GM23248 (cell line): ENCODE measurements around the gene FKBP15. TPM values are rescaled to one million over a fixed set of nuclear protein-coding genes. Genes with fewer than 3 reads are reported as not detected.

Experiments
- DNase-seq: peaks from one replicate; pipeline ENCODE4 v3.0.0-alpha.2; 2015
- H2AFZ ChIP-seq: fragments of 200-600 bp; sonication (generic); 2 replicates; pipeline ENCODE4 v1.6.1; 2016; ENCODE audit warnings: antibody characterized with exemption
- H3F3A ChIP-seq: fragments of 200-600 bp; sonication (generic); 2 replicates; pipeline ENCODE4 v1.6.1; 2016; ENCODE audit warnings: mild to moderate bottlenecking, antibody characterized with exemption, mixed run types; ENCODE audit not compliant: insufficient read depth
- H3K27ac ChIP-seq: fragments of 200-600 bp; sonication (generic); 2 replicates; pipeline ENCODE4 v1.5.1; 2016; ENCODE audit warnings: mild to moderate bottlenecking
- H3K27me3 ChIP-seq: fragments of 200-600 bp; sonication (generic); replicated peaks from 2 replicates; pipeline ENCODE4 v1.6.1; 2016; ENCODE audit warnings: mild to moderate bottlenecking; ENCODE audit not compliant: insufficient read depth
- H3K36me3 ChIP-seq: fragments of 200-600 bp; sonication (generic); 2 replicates; pipeline ENCODE4 v1.6.1; 2016; ENCODE audit warnings: low read depth, mild to moderate bottlenecking
- H3K4me1 ChIP-seq: fragments of 200-600 bp; sonication (generic); 2 replicates; pipeline ENCODE4 v1.6.1; 2016; ENCODE audit warnings: mild to moderate bottlenecking; ENCODE audit not compliant: insufficient read depth
- H3K4me2 ChIP-seq: fragments of 200-600 bp; sonication (generic); one replicate; pipeline ENCODE4 v1.6.1; 2016; ENCODE audit warnings: mild to moderate bottlenecking; ENCODE audit not compliant: unreplicated experiment
- H3K4me3 ChIP-seq: fragments of 200-600 bp; sonication (generic); 2 replicates; pipeline ENCODE4 v1.5.1; 2016; ENCODE audit warnings: mild to moderate bottlenecking
- H3K79me2 ChIP-seq: fragments of 200-600 bp; sonication (generic); 2 replicates; pipeline ENCODE4 v1.6.1; 2016; ENCODE audit warnings: mild to moderate bottlenecking; ENCODE audit not compliant: insufficient read depth
- H3K9ac ChIP-seq: fragments of 200-600 bp; sonication (generic); 2 replicates; pipeline ENCODE4 v1.6.1; 2016; ENCODE audit warnings: mild to moderate bottlenecking
- H3K9me2 ChIP-seq: fragments of 200-600 bp; sonication (generic); 2 replicates; pipeline ENCODE4 v1.6.1; 2016; ENCODE audit warnings: mixed run types, mild to moderate bottlenecking, moderate library complexity; ENCODE audit not compliant: insufficient read depth
- H3K9me3 ChIP-seq: fragments of 200-600 bp; sonication (generic); one replicate; pipeline ENCODE4 v1.6.1; 2017; ENCODE audit warnings: low read depth
- H4K20me1 ChIP-seq: fragments of 200-600 bp; sonication (generic); 2 replicates; pipeline ENCODE4 v1.6.0; 2016; ENCODE audit not compliant: insufficient read depth
- EZH2 ChIP-seq: fragments of 200-600 bp; sonication (generic); IDR thresholded peaks from 2 replicates; pipeline ENCODE4 v1.6.1; 2018; ENCODE audit warnings: antibody characterized with exemption, mild to moderate bottlenecking; ENCODE audit not compliant: insufficient read depth, poor library complexity, severe bottlenecking
- EZH2phosphoT487 ChIP-seq: fragments of 200-600 bp; sonication (generic); IDR thresholded peaks from 2 replicates; pipeline ENCODE4 v1.6.1; 2018; ENCODE audit warnings: antibody characterized with exemption, moderate library complexity, mild to moderate bottlenecking, low read depth; ENCODE audit not compliant: insufficient read depth
- WGBS, 2 experiments: methylation state at CpG; one replicate each; pipeline ENCODE4 v1.1.6; 2015 to 2017; ENCODE audit warnings: low lambda C conversion rate in 2 of 2, low coverage in 1 of 2; ENCODE audit errors: missing lambda C conversion rate in 2 of 2; 5-methylcytosine and 5-hydroxymethylcytosine counted together
- in situ Hi-C: fragments of 300-500 bp; cut with MboI; formaldehyde crosslinking; loops from 2 replicates; pipeline ENCODE4 v1.15.0; 2020
- polyA plus RNA-seq: library from polyadenylated mRNA; unstranded; fragments of >200 nt; fragmentation: Nextera tagmentation; extraction: Ambion mirVana; gene quantifications from 2 replicates; pipeline ENCODE4 v1.2.1, GENCODE V29; 2016
- total RNA-seq: library from RNA; depleted of rRNA; stranded (reverse); fragments of >200 nt; shearing (Covaris generic); gene quantifications from 2 replicates; pipeline ENCODE4 v1.2.3, GENCODE V29; 2014

The FKBP15 gene
- total and polyA plus RNA-seq, 2 experiments from 2014 or later = 17.8 to 23.1 TPM

DNA sequence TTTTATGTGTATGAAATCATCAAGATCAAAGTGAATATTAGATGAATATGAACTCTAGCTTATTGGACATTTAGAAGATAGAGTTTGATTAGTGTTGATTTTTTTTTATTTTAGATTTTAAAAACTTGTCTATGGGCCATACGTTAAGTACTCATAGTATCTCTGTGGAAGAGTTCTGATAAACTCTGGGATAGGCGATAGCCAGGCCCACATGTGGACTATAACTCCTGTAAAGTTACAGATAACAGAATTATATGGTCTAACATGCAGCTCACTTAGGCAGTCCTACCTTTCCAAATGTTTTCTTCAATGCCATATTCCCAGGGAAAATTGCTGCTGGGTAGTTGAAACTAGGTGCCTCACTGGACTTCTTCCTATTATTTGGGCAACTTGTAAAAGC is 10.6 kb upstream of the FKBP15 start:
- Histone ChIP-seq H3K9me3 (no peaks in the 10 kb centered on the region), H4K20me1 (peaks cover 17% of the 10 kb centered on the region; the same call in 1 of the 2 replicates), H3K27me3 (no peaks in the 10 kb centered on the region), H3K27ac (no peak overlapping the region), H3K4me3 (no peak overlapping the region), H3F3A (no peaks in the 10 kb centered on the region), H3K4me2 (no peak overlapping the region), H2AFZ (no peak overlapping the region), H3K36me3 (peaks cover 5% of the 10 kb centered on the region; the same call in 1 of the 2 replicates), H3K4me1 (peaks cover 2% of the 10 kb centered on the region; the same call in 1 of the 2 replicates), H3K9ac (no peak overlapping the region), H3K9me2 (no peaks in the 10 kb centered on the region), H3K79me2 (peaks cover 94% of the 10 kb centered on the region)
- TF ChIP-seq EZH2 = no peak
- no peak for TF ChIP-seq EZH2phosphoT487
- in situ Hi-C loops = no loop called here
- DNase-seq = no peak
- 95 to 100% methylated on average over 2 of the region's 2 CpGs for WGBS, 2 experiments

DNA sequence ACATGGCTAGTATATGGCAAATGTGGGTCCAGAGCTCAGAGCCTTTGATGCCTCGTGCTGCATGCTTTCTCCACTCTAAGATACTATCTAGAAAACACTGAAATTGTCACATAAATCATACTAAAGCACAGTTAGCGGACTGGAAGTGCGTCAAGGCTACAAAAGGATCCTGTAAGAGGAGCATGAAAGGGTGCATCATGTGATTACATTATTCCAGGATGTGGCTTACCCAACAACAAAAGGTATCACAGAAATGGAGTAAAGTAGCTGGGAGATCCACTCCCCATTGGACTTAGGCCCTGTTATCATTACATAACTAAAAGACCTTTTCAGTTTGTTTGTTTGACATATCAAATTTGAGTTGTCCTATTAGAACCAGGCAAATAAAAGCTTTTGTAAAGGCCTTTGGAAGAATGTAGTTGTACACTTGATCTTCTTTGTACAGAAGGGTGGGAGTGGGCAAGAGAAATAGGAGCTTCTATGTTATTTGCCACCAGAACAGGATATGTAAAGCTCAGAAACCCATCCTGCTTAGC is 7.1 kb upstream of the FKBP15 start:
- H2AFZ ChIP-seq = no peak overlapping the region
- H3K4me2 ChIP-seq = no peak overlapping the region
- in situ Hi-C loops = no loop called here
- H3K9ac ChIP-seq = no peak overlapping the region
- peaks cover 23% of the 10 kb centered on the region for H3K4me1 ChIP-seq
- no peak for DNase-seq
- no peak overlapping the region for H3K27ac ChIP-seq
- H3K36me3 ChIP-seq = peaks cover 13% of the 10 kb centered on the region; the same call in 1 of the 2 replicates
- TF ChIP-seq EZH2phosphoT487 (no peak), EZH2 (no peak)
- H3K4me3 ChIP-seq = no peak overlapping the region
- H3K9me3 ChIP-seq = no peaks in the 10 kb centered on the region
- H3K9me2 ChIP-seq = no peaks in the 10 kb centered on the region
- H4K20me1 ChIP-seq = peaks cover 9% of the 10 kb centered on the region; the same call in 1 of the 2 replicates
- no peaks in the 10 kb centered on the region for H3K27me3 ChIP-seq
- 67 to 68% methylated on average over 3 of the region's 3 CpGs for WGBS, 2 experiments
- peaks cover 97% of the 10 kb centered on the region for H3K79me2 ChIP-seq
- no peaks in the 10 kb centered on the region for H3F3A ChIP-seq

DNA sequence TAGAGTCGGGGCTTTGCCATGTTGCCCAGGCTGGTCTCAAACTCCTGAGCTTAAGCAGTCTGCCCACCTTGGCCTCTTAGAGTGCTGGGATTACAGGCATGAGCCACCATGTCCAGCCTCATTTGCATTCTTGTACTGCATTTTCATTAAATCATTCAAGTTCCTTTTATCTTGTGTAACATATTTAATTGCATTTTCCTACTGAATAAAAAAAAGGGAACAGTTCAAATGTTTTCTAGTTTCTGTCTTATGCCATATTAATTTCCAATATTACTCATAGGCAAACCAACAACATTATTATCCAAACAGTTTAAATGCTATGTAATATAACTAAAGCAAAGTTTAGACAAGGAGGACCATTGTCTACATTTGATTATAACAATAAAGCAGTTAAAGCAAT is 6.4 kb upstream of the FKBP15 start:
- Histone ChIP-seq H3K4me2 (no peak overlapping the region), H3K27ac (no peak overlapping the region), H3K79me2 (peaks cover 97% of the 10 kb centered on the region), H3K27me3 (no peaks in the 10 kb centered on the region), H4K20me1 (0 out of 2 replicates have a peak, but pooled peaks cover 6% of the 10 kb centered on the region), H2AFZ (no peak overlapping the region), H3K9me2 (no peaks in the 10 kb centered on the region), H3K36me3 (peaks cover 13% of the 10 kb centered on the region; the same call in 1 of the 2 replicates), H3K9ac (no peak overlapping the region), H3K9me3 (no peaks in the 10 kb centered on the region), H3K4me1 (peaks cover 28% of the 10 kb centered on the region), H3K4me3 (no peak overlapping the region), H3F3A (no peaks in the 10 kb centered on the region)
- TF ChIP-seq EZH2 = no peak
- TF ChIP-seq EZH2phosphoT487 = no peak
- 52 to 72% methylated on average over 1 of the region's 1 CpG for WGBS, 2 experiments
- DNase-seq = no peak
- in situ Hi-C loops = no loop called here

GRCh38 chr9:113223963-113224362 is 2.9 kb upstream of the FKBP15 start:
- peak overlapping the region; percentile 99 for H3K4me3 ChIP-seq
- no peak overlapping the region for H3K27ac ChIP-seq
- peaks cover 27% of the 10 kb centered on the region for H3F3A ChIP-seq
- H3K36me3 ChIP-seq = peaks cover 13% of the 10 kb centered on the region; the same call in 1 of the 2 replicates
- TF ChIP-seq EZH2phosphoT487 = no peak
- no peak for TF ChIP-seq EZH2
- in situ Hi-C loops = no loop called here
- H3K9me3 ChIP-seq = no peaks in the 10 kb centered on the region
- H4K20me1 ChIP-seq = 0 out of 2 replicates have a peak, but pooled peaks cover 3% of the 10 kb centered on the region
- H3K4me2 ChIP-seq = peak overlapping the region; percentile 8
- DNase-seq = peak; percentile 45
- no peaks in the 10 kb centered on the region for H3K9me2 ChIP-seq
- no peak overlapping the region for H2AFZ ChIP-seq
- peaks cover 93% of the 10 kb centered on the region for H3K79me2 ChIP-seq
- H3K9ac ChIP-seq = no peak overlapping the region
- H3K27me3 ChIP-seq = no peaks in the 10 kb centered on the region
- WGBS, 2 experiments = 83 to 87% methylated on average over 2 of the region's 2 CpGs
- H3K4me1 ChIP-seq = peaks cover 40% of the 10 kb centered on the region

DNA sequence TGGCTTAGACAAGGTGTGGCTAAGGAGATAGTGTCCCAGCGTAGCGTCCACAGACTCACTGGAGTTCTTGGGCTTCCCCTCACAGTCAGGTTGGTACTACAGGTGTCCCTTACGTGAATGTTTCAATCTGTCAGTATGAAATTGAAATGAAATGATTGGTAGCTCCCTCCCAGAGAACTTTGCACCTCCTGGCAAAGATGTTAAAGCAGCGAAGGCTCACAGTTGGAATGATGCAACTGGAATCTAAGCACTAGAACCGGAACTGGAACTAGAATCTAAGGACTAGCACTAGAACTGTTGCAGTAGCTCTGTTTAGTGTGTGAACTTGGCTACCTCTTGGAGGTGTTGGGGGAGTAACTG is 1.4 kb upstream of the FKBP15 start:
- peak; percentile 74 for DNase-seq
- Histone ChIP-seq H3K79me2 (peaks cover 93% of the 10 kb centered on the region), H3F3A (peaks cover 27% of the 10 kb centered on the region), H3K9me3 (no peaks in the 10 kb centered on the region), H3K4me2 (peak overlapping the region; percentile 96), H3K4me3 (peak overlapping the region; percentile 99), H2AFZ (peak overlapping the region; percentile 88), H3K9me2 (no peaks in the 10 kb centered on the region), H4K20me1 (0 out of 2 replicates have a peak, but pooled peaks cover 3% of the 10 kb centered on the region), H3K9ac (peak overlapping the region; percentile 89), H3K4me1 (peaks cover 40% of the 10 kb centered on the region), H3K36me3 (peaks cover 14% of the 10 kb centered on the region; the same call in 1 of the 2 replicates), H3K27ac (peak overlapping the region; percentile 72), H3K27me3 (no peaks in the 10 kb centered on the region)
- TF ChIP-seq EZH2 (no peak), EZH2phosphoT487 (no peak)
- in situ Hi-C loops = no loop called here
- WGBS, 2 experiments = 27 to 29% methylated on average over 5 of the region's 5 CpGs
